ENCODE data around the gene UQCRH. TPM values are rescaled to one million over a fixed set of nuclear protein-coding genes. Genes with fewer than 3 reads are reported as not detected.

The UQCRH gene
- total and polyA plus RNA-seq, 2 of the 4 experiments (the other 2 are of a cell fraction) = 347 to 736 TPM

GRCh38 chr1:46281021-46281420 is 22.5 kb upstream of the UQCRH start:
- Histone ChIP-seq H3K4me1 (ENCODE audit: control insufficient read depth, insufficient read depth, low read length) (peaks cover 9% of the 10 kb centered on the region), H3K9ac (ENCODE audit: low read depth, low read length) (no peak overlapping the region), H4K91ac (ENCODE audit: insufficient read depth, low read depth, low read length) (no peak overlapping the region), H3K4me2 (ENCODE audit: low read depth, low read length) (no peak overlapping the region), H4K5ac (ENCODE audit: low read depth, low read length) (no peak overlapping the region), H3K14ac (replicated peaks; ENCODE audit: low read depth, low read length) (no peak overlapping the region), H3K4ac (ENCODE audit: low read depth, low read length) (no peak overlapping the region), H3K36me3 (ENCODE audit: control insufficient read depth, insufficient read depth, low read length) (peaks cover 55% of the 10 kb centered on the region), H3K27ac (ENCODE audit: insufficient read depth, low read length) (no peak overlapping the region), H3K56ac (ENCODE audit: extremely low read depth, insufficient read depth, low read length) (no peak overlapping the region), H3K27me3 (ENCODE audit: control insufficient read depth, insufficient read depth, low read length) (no peaks in the 10 kb centered on the region), H2AK9ac (replicated peaks; ENCODE audit: low read depth, low read length, poor library complexity) (no peak overlapping the region), H2AFZ (replicated peaks; ENCODE audit: low read length, poor library complexity) (no peak overlapping the region), H3K9me3 (ENCODE audit: control insufficient read depth, insufficient read depth, low read length) (no peaks in the 10 kb centered on the region), H2AK5ac (ENCODE audit: low read depth, low read length) (no peak overlapping the region), H3K18ac (ENCODE audit: low read depth, low read length) (no peak overlapping the region), H3K9me1 (ENCODE audit: insufficient read depth, low read length) (peaks cover 11% of the 10 kb centered on the region), H3K4me3 (ENCODE audit: insufficient read depth, low read depth, low read length) (no peak overlapping the region), H2BK120ac (ENCODE audit: low read depth, low read length) (no peak overlapping the region), H4K20me1 (ENCODE audit: insufficient read depth, low read length) (peaks cover 9% of the 10 kb centered on the region), H4K8ac (ENCODE audit: low read depth in 2 of 2, low read length in 2 of 2) (no peak overlapping the region), H3K23ac (ENCODE audit: low read depth, low read length) (no peak overlapping the region), H2BK20ac (ENCODE audit: low read depth, low read length) (no peak overlapping the region), H3K79me1 (ENCODE audit: low read depth in 1 of 2, low read length in 2 of 2) (peaks cover 23 to 44% of the 10 kb centered on the region in 2 experiments), H2BK15ac (ENCODE audit: low read depth, low read length) (no peak overlapping the region), H2BK5ac (ENCODE audit: low read depth, low read length, poor library complexity, severe bottlenecking) (no peak overlapping the region)
- intact Hi-C loops (cut with micrococcal nuclease) = no loop called here
- BruUV-seq (replicated peaks) = no TSS peak
- 98% methylated on average over 6 of the region's 14 CpGs; no CpG with 5 or more reads in 1 of the 2 experiments for WGBS, 2 experiments (ENCODE audit: extremely low coverage in 2 of 2, insufficient read length in 1 of 2)
- no peak for ATAC-seq (ENCODE audit: low read depth)
- POLR2A ChIA-PET (ENCODE audit: unreplicated experiment) = no interaction called here
- CTCF ChIA-PET = no interaction called here
- in situ Hi-C loops (cut with MboI; ENCODE audit: low sequenced_read_pairs) = no loop called here
- TF ChIP-seq MAFK (IDR thresholded peaks at IDR 0.05; ENCODE audit: low read depth, low read length) (no peak), RFX5 (IDR thresholded peaks at IDR 0.05; ENCODE audit: low read depth, low read length) (no peak), RAD21 (IDR thresholded peaks at IDR 0.05; ENCODE audit: low read length) (no peak), NFE2L2 (IDR thresholded peaks at IDR 0.05; ENCODE audit: low read depth, low read length) (no peak), MAZ (IDR thresholded peaks at IDR 0.05; ENCODE audit: borderline replicate concordance, low read depth, low read length) (no peak), SMC3 (IDR thresholded peaks at IDR 0.05; ENCODE audit: low read depth, low read length) (no peak), CTCF (conservative IDR thresholded peaks at IDR 0.05; ENCODE audit: low read depth, low read length) (no peak), FOS (IDR thresholded peaks at IDR 0.05; ENCODE audit: low read depth, low read length) (no peak), BHLHE40 (IDR thresholded peaks at IDR 0.05; ENCODE audit: low read depth, low read length) (no peak), USF2 (IDR thresholded peaks at IDR 0.05; ENCODE audit: low read depth, low read length) (no peak), RCOR1 (IDR thresholded peaks at IDR 0.05; ENCODE audit: insufficient replicate concordance, low read length) (no peak), CHD1 (IDR thresholded peaks at IDR 0.05; ENCODE audit: low read depth, low read length) (no peak), CEBPB (IDR thresholded peaks at IDR 0.05; ENCODE audit: low read depth, low read length) (no peak), MXI1 (IDR thresholded peaks at IDR 0.05; ENCODE audit: borderline replicate concordance, low read depth, low read length) (no peak), POLR2A (IDR thresholded peaks at IDR 0.05; ENCODE audit: low read depth, low read length) (no peak), ELK1 (IDR thresholded peaks at IDR 0.05; ENCODE audit: borderline replicate concordance, low read depth, low read length) (no peak)
- no peak for DNase-seq
- dilution Hi-C loops (cut with HindIII; ENCODE audit: low sequenced_read_pairs, unreplicated experiment) = no loop called here

Measured in IMR-90 (cell line).